IPS-20b (cell line): ENCODE measurements around the gene GLA.

ENCODE experiments used
- H3K27ac ChIP-seq: one replicate; pipeline ENCODE4 v1.5.1; 2013; ENCODE audit warnings: low read length
- H3K27me3 ChIP-seq: 2 replicates; pipeline ENCODE4 v1.6.1; 2013; ENCODE audit warnings: mild to moderate bottlenecking, low read length, inconsistent platforms; ENCODE audit not compliant: insufficient read depth
- H3K36me3 ChIP-seq: 2 replicates; pipeline ENCODE4 v1.6.1; 2013; ENCODE audit warnings: low read depth, mild to moderate bottlenecking, inconsistent platforms, low read length, moderate library complexity; ENCODE audit not compliant: insufficient read depth
- H3K4me1 ChIP-seq: 2 replicates; pipeline ENCODE4 v1.6.1; 2013; ENCODE audit warnings: mild to moderate bottlenecking, control low read depth, inconsistent platforms, low read length, moderate library complexity; ENCODE audit not compliant: insufficient read depth
- H3K4me3 ChIP-seq: 2 replicates; pipeline ENCODE4 v1.5.1; 2013; ENCODE audit warnings: mild to moderate bottlenecking, low read length, inconsistent platforms
- H3K9ac ChIP-seq: 2 replicates; pipeline ENCODE4 v1.6.1; 2013; ENCODE audit warnings: low read depth, mild to moderate bottlenecking, inconsistent platforms, low read length, moderate library complexity
- H3K9me3 ChIP-seq: 2 replicates; pipeline ENCODE4 v1.6.1; 2013; ENCODE audit warnings: mild to moderate bottlenecking, low read depth, low read length, inconsistent platforms; ENCODE audit not compliant: insufficient read depth

GLA gene

GRCh38 chrX:101417190-101417589 lies 9.5 kb upstream of the GLA start:
- Histone ChIP-seq H3K27me3 (no peaks in the 10 kb centered on the region), H3K4me3 (no peak overlapping the region), H3K27ac (no peak overlapping the region), H3K4me1 (no peaks in the 10 kb centered on the region; the same call in 1 of the 2 replicates), H3K9me3 (no peaks in the 10 kb centered on the region), H3K36me3 (peaks cover 20% of the 10 kb centered on the region), H3K9ac (no peak overlapping the region)

- H3K27ac ChIP-seq: no peak overlapping the region
- H3K36me3 ChIP-seq: peaks cover 25% of the 10 kb centered on the region
- H3K4me3 ChIP-seq: no peak overlapping the region
- no peaks in the 10 kb centered on the region for H3K27me3 ChIP-seq
- no peaks in the 10 kb centered on the region for H3K9me3 ChIP-seq
- H3K9ac ChIP-seq: no peak overlapping the region
- H3K4me1 ChIP-seq: no peaks in the 10 kb centered on the region; the same call in 1 of the 2 replicates
Measured at GRCh38 chrX:101416691-101417090, 9.0 kb upstream of the GLA start.

GRCh38 chrX:101415180-101416145 lies 7.7 kb upstream of the GLA start:
- Histone ChIP-seq H3K27me3 (no peaks in the 10 kb centered on the region), H3K9me3 (no peaks in the 10 kb centered on the region), H3K4me1 (no peaks in the 10 kb centered on the region; the same call in 1 of the 2 replicates), H3K27ac (no peak overlapping the region), H3K9ac (peak overlapping the region; percentile 23; the same call in 1 of the 2 replicates), H3K4me3 (no peak overlapping the region), H3K36me3 (peaks cover 24% of the 10 kb centered on the region)

GRCh38 chrX:101411984-101412383 lies 4.3 kb upstream of the GLA start:
- Histone ChIP-seq H3K4me1 (no peaks in the 10 kb centered on the region), H3K36me3 (peaks cover 22% of the 10 kb centered on the region), H3K4me3 (no peak overlapping the region), H3K27ac (no peak overlapping the region), H3K9ac (no peak overlapping the region), H3K27me3 (no peaks in the 10 kb centered on the region), H3K9me3 (no peaks in the 10 kb centered on the region)

- Histone ChIP-seq H3K9me3 (no peaks in the 10 kb centered on the region), H3K4me1 (no peaks in the 10 kb centered on the region; the same call in 1 of the 2 replicates), H3K27me3 (no peaks in the 10 kb centered on the region), H3K9ac (no peak overlapping the region), H3K4me3 (0 out of 2 replicates have a peak overlapping the region, but pooled peaks have one; percentile 14), H3K36me3 (peaks cover 22% of the 10 kb centered on the region), H3K27ac (no peak overlapping the region)
Measured at GRCh38 chrX:101410461-101410860, 2.7 kb upstream of the GLA start.

GRCh38 chrX:101409043-101409442 lies 1.3 kb upstream of the GLA start:
- Histone ChIP-seq H3K9ac (peak overlapping the region; percentile 98), H3K4me3 (peak overlapping the region; percentile 97), H3K4me1 (no peaks in the 10 kb centered on the region; the same call in 1 of the 2 replicates), H3K27ac (no peak overlapping the region), H3K27me3 (no peaks in the 10 kb centered on the region), H3K36me3 (peaks cover 22% of the 10 kb centered on the region), H3K9me3 (no peaks in the 10 kb centered on the region)

- peaks cover 23% of the 10 kb centered on the region for H3K36me3 ChIP-seq
Measured at GRCh38 chrX:101408532-101408841, 762 bp upstream of the GLA start.

GRCh38 chrX:101407167-101407747 lies 468 bp downstream of the GLA start:
- Histone ChIP-seq H3K27me3 (no peaks in the 10 kb centered on the region), H3K27ac (peak overlapping the region; percentile 65), H3K9me3 (no peaks in the 10 kb centered on the region), H3K9ac (peak overlapping the region; percentile 98), H3K36me3 (peaks cover 20% of the 10 kb centered on the region), H3K4me3 (peak overlapping the region; percentile 97), H3K4me1 (no peaks in the 10 kb centered on the region; the same call in 1 of the 2 replicates)

More at GRCh38 chrX:101408532-101408841, 762 bp upstream of the GLA start:
- Histone ChIP-seq H3K9ac (peak overlapping the region; percentile 98), H3K27me3 (no peaks in the 10 kb centered on the region), H3K4me1 (no peaks in the 10 kb centered on the region; the same call in 1 of the 2 replicates), H3K9me3 (no peaks in the 10 kb centered on the region), H3K4me3 (peak overlapping the region; percentile 97), H3K27ac (peak overlapping the region; percentile 97)

- Histone ChIP-seq H3K9ac (no peak overlapping the region), H3K4me1 (no peaks in the 10 kb centered on the region), H3K27ac (no peak overlapping the region), H3K9me3 (no peaks in the 10 kb centered on the region), H3K27me3 (no peaks in the 10 kb centered on the region), H3K4me3 (no peak overlapping the region), H3K36me3 (peaks cover 51% of the 10 kb centered on the region)
Measured at GRCh38 chrX:101399825-101400224, 7.9 kb downstream of the GLA start.

- no peak overlapping the region for H3K4me3 ChIP-seq
- no peak overlapping the region for H3K9ac ChIP-seq
- peaks cover 58% of the 10 kb centered on the region for H3K36me3 ChIP-seq
- H3K4me1 ChIP-seq: no peaks in the 10 kb centered on the region
- no peaks in the 10 kb centered on the region for H3K9me3 ChIP-seq
- no peak overlapping the region for H3K27ac ChIP-seq
- H3K27me3 ChIP-seq: no peaks in the 10 kb centered on the region
Measured at GRCh38 chrX:101398694-101399093, 9.0 kb downstream of the GLA start.

- Histone ChIP-seq H3K27me3 (no peaks in the 10 kb centered on the region), H3K4me3 (no peak overlapping the region), H3K9me3 (no peaks in the 10 kb centered on the region), H3K4me1 (no peaks in the 10 kb centered on the region), H3K9ac (no peak overlapping the region), H3K36me3 (peaks cover 61% of the 10 kb centered on the region), H3K27ac (no peak overlapping the region)
Measured at GRCh38 chrX:101397779-101398178, 9.9 kb downstream of the GLA start.

- Histone ChIP-seq H3K27me3 (no peaks in the 10 kb centered on the region), H3K36me3 (peaks cover 58% of the 10 kb centered on the region), H3K9me3 (no peaks in the 10 kb centered on the region), H3K4me1 (no peaks in the 10 kb centered on the region; the same call in 1 of the 2 replicates), H3K4me3 (no peak overlapping the region), H3K27ac (no peak overlapping the region), H3K9ac (no peak overlapping the region)
Measured at GRCh38 chrX:101395789-101396188, 11.9 kb downstream of the GLA start.
